Measurements from ENCODE around the gene PATJ. TPM values are rescaled to one million over a fixed set of nuclear protein-coding genes. Genes with fewer than 3 reads are reported as not detected.
A peak's percentile ranks its signal among the peaks of the same experiment; 100 is the strongest.

The PATJ gene
- total RNA-seq, 1 experiment from 2014 or later, result 57.9 TPM

DNA sequence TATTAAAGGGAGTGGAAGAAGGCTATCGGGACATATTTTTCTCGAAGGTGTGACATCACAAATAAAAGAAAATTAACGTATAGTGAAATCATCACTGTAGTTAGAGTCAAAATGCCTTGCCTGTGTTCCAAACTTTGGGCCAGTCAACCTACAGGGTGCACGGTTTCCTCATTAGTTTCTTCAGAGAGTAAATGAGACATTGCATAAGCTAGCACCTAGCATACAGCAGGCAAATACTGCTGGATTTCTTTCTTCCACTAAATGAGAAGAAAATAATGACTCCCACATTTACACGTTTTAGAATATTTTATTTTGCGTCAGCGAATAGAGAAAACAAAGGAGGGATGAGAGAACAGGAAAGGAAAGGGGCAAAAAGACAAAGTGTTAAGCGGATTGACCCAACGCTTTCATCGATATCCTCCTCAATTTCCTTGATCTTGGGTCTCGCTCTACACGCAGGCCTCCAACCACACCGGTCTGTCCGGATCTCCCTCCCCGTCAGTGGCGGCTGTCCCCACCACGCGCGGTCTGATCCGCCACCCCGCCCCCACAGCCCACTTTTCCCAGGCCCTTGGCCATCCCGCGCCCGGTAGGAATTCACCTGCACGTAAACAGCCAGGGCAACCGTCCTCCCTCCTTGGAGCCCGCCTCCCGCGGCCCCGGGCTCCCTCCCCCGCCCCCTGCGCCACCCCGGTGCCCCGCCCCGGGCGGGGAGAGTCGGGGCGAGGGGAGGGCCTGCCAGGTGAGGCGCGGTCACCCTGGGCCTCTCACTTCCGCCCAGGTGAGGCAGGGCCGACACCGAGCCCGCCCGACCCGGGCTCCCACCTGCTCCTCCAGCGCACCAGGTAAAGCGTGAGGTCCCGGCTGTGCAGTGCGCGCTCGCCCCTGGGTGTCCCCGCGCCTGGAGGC, at the start of gene PATJ (continued):
- TF ChIP-seq, protein P1, sequence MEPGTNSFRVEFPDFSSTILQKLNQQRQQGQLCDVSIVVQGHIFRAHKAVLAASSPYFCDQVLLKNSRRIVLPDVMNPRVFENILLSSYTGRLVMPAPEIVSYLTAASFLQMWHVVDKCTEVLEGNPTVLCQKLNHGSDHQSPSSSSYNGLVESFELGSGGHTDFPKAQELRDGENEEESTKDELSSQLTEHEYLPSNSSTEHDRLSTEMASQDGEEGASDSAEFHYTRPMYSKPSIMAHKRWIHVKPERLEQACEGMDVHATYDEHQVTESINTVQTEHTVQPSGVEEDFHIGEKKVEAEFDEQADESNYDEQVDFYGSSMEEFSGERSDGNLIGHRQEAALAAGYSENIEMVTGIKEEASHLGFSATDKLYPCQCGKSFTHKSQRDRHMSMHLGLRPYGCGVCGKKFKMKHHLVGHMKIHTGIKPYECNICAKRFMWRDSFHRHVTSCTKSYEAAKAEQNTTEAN (CRISPR knock-in tag; IDR thresholded peaks at IDR 0.05), result no peak
- TF ChIP-seq MXD4 (CRISPR knock-in tag; IDR thresholded peaks at IDR 0.05; ENCODE audit: borderline replicate concordance), result no peak
- no peak for TF ChIP-seq NFE2L1 (CRISPR knock-in tag; IDR thresholded peaks at IDR 0.05)
- TF ChIP-seq ZNF138 (CRISPR knock-in tag; conservative IDR thresholded peaks at IDR 0.05), result no peak
- TF ChIP-seq ATF6 (CRISPR knock-in tag; IDR thresholded peaks at IDR 0.05), result no peak
- no peak for TF ChIP-seq ZNF396 (CRISPR knock-in tag; IDR thresholded peaks at IDR 0.05; ENCODE audit: borderline replicate concordance)
- TF ChIP-seq ATF1 (CRISPR knock-in tag; IDR thresholded peaks at IDR 0.05), result no peak
- TF ChIP-seq, protein P2, sequence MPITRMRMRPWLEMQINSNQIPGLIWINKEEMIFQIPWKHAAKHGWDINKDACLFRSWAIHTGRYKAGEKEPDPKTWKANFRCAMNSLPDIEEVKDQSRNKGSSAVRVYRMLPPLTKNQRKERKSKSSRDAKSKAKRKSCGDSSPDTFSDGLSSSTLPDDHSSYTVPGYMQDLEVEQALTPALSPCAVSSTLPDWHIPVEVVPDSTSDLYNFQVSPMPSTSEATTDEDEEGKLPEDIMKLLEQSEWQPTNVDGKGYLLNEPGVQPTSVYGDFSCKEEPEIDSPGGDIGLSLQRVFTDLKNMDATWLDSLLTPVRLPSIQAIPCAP (CRISPR knock-in tag; IDR thresholded peaks at IDR 0.05), result no peak
- TF ChIP-seq ATF2 (CRISPR knock-in tag; IDR thresholded peaks at IDR 0.05; ENCODE audit: borderline replicate concordance, low read depth), result no peak
- no peak for TF ChIP-seq TEAD4 (CRISPR knock-in tag; IDR thresholded peaks at IDR 0.05)
- TF ChIP-seq ZNF416 (CRISPR knock-in tag; IDR thresholded peaks at IDR 0.05), result no peak
- TF ChIP-seq ELF4 (CRISPR knock-in tag; IDR thresholded peaks at IDR 0.05; ENCODE audit: low read depth), result no peak
- TF ChIP-seq CREM (CRISPR knock-in tag; IDR thresholded peaks at IDR 0.05), result no peak
- no peak for TF ChIP-seq NFYB (CRISPR knock-in tag; conservative IDR thresholded peaks at IDR 0.05; ENCODE audit: low read depth)
- TF ChIP-seq USF2 (CRISPR knock-in tag; IDR thresholded peaks at IDR 0.05), result peak; percentile 31
- TF ChIP-seq, protein P3, sequence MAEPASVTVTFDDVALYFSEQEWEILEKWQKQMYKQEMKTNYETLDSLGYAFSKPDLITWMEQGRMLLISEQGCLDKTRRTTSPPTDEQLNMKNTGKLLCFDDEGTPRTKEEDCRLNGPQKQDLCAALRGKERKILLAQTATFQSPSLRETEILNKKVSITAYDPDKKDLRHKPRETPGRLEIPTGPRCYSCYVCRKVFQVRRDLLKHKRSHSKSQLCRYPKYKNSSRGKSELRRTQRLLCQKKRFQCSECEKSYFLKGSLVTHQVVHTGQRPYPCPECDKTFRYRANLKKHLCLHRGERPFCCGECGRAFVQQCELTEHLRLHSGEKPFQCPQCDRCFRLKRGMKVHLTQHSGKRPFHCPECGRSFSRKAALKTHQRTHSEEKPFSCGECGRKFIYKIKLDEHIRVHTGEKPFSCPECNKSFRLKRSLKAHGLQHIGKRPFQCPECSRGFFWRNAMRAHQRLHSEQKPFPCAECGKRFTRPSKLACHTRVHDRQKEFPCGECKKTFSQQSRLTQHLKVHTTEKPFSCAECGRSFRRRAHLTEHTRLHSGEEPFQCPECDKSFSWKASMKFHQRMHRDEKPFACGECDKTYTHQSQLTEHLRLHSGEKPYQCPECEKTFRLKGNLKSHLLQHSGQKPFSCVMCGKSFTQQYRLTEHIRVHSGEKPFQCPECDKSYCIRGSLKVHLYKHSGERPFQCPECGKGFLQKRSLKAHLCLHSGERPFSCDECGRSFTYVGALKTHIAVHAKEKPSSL (CRISPR knock-in tag; conservative IDR thresholded peaks at IDR 0.05), result no peak
- TF ChIP-seq SMAD3 (CRISPR knock-in tag; IDR thresholded peaks at IDR 0.05; ENCODE audit: borderline replicate concordance), result no peak
- no peak for TF ChIP-seq JUN (CRISPR knock-in tag; IDR thresholded peaks at IDR 0.05)
- no peak; the same call in 1 of the 2 replicates for TF ChIP-seq TEAD1 (CRISPR knock-in tag; IDR thresholded peaks at IDR 0.05)
- TF ChIP-seq, protein P4, sequence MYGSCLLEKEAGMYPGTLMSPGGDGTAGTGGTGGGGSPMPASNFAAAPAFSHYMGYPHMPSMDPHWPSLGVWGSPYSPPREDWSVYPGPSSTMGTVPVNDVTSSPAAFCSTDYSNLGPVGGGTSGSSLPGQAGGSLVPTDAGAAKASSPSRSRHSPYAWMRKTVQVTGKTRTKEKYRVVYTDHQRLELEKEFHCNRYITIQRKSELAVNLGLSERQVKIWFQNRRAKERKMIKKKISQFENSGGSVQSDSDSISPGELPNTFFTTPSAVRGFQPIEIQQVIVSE (CRISPR knock-in tag; IDR thresholded peaks at IDR 0.05; ENCODE audit: borderline replicate concordance), result no peak
- TF ChIP-seq GTF2I (CRISPR knock-in tag; conservative IDR thresholded peaks at IDR 0.05), result no peak
- no peak for TF ChIP-seq ESRRA (CRISPR knock-in tag; IDR thresholded peaks at IDR 0.05; ENCODE audit: borderline replicate concordance)
- TF ChIP-seq MYBL2 (CRISPR knock-in tag; IDR thresholded peaks at IDR 0.05), result no peak
- no peak for TF ChIP-seq PRDM15 (CRISPR knock-in tag; IDR thresholded peaks at IDR 0.05)
- TF ChIP-seq ZNF121 (CRISPR knock-in tag; IDR thresholded peaks at IDR 0.05), result no peak
- no peak for TF ChIP-seq TP53 (CRISPR knock-in tag; IDR thresholded peaks at IDR 0.05)
- no peak for TF ChIP-seq OVOL2 (CRISPR knock-in tag; IDR thresholded peaks at IDR 0.05; ENCODE audit: borderline replicate concordance)

Measured in WTC11 (cell line).